Smooth muscle cell (in vitro differentiated cells): ENCODE measurements around the gene CACFD1. TPM values are rescaled to one million over a fixed set of nuclear protein-coding genes. Genes with fewer than 3 reads are reported as not detected.

Experiments used
- DNase-seq: peaks from one replicate; lab custom pipeline; 2025; ENCODE audit not compliant: unreplicated experiment; lab: John Stamatoyannopoulos, UW
- H2AFZ ChIP-seq: fragments of 200-600 bp; sonication (generic); 2 replicates; pipeline ENCODE4 v1.6.0; 2016; ENCODE audit warnings: antibody characterized with exemption, low read depth, mild to moderate bottlenecking
- H3F3A ChIP-seq: fragments of 200-600 bp; sonication (generic); 2 replicates; pipeline ENCODE4 v1.6.0; 2017; ENCODE audit warnings: antibody characterized with exemption, low read depth
- H3K27ac ChIP-seq: fragments of 200-600 bp; sonication (generic); 2 replicates; pipeline ENCODE4 v1.5.1; 2016; ENCODE audit warnings: low read depth, mild to moderate bottlenecking
- H3K27me3 ChIP-seq: fragments of 200-600 bp; sonication (generic); 2 replicates; pipeline ENCODE4 v1.6.1; 2016; ENCODE audit warnings: low read depth, mild to moderate bottlenecking
- H3K36me3 ChIP-seq: fragments of 200-600 bp; sonication (generic); 2 replicates; pipeline ENCODE4 v1.5.1; 2016; ENCODE audit warnings: low read depth
- H3K4me1 ChIP-seq: fragments of 200-600 bp; sonication (generic); 2 replicates; pipeline ENCODE4 v1.5.1; 2016; ENCODE audit warnings: low read depth
- H3K4me2 ChIP-seq: fragments of 200-600 bp; sonication (generic); 2 replicates; pipeline ENCODE4 v1.6.0; 2016; ENCODE audit warnings: mild to moderate bottlenecking
- H3K4me3 ChIP-seq: fragments of 200-600 bp; sonication (generic); 2 replicates; pipeline ENCODE4 v1.5.1; 2016; ENCODE audit warnings: mild to moderate bottlenecking
- H3K79me2 ChIP-seq: fragments of 200-600 bp; sonication (generic); 2 replicates; pipeline ENCODE4 v1.6.0; 2016; ENCODE audit warnings: low read depth, mild to moderate bottlenecking
- H3K9ac ChIP-seq: fragments of 200-600 bp; sonication (generic); 2 replicates; pipeline ENCODE4 v1.6.0; 2016; ENCODE audit warnings: low read depth
- H3K9me3 ChIP-seq: fragments of 200-600 bp; sonication (generic); replicated peaks from 2 replicates; pipeline ENCODE4 v1.5.1; 2016; ENCODE audit warnings: low read depth
- H4K20me1 ChIP-seq: fragments of 200-600 bp; sonication (generic); 2 replicates; pipeline ENCODE4 v1.6.0; 2016; ENCODE audit warnings: low read depth
- CTCF ChIP-seq: fragments of 200-600 bp; sonication (generic); IDR thresholded peaks from 2 replicates; pipeline ENCODE4 v1.5.1; 2017; ENCODE audit warnings: borderline replicate concordance, mild to moderate bottlenecking, antibody characterized with exemption; ENCODE audit not compliant: insufficient read depth, poor library complexity, severe bottlenecking
- WGBS: methylation state at CpG from one replicate; pipeline ENCODE4 v1.1.7; 2016; ENCODE audit warnings: low lambda C conversion rate; 5-methylcytosine and 5-hydroxymethylcytosine counted together
- polyA plus RNA-seq: library from polyadenylated mRNA; unstranded; fragments of >200 nt; fragmentation: Nextera tagmentation; extraction: Ambion mirVana; gene quantifications from 2 replicates; pipeline ENCODE4 v1.2.1, GENCODE V29; 2016
- total RNA-seq: library from RNA; depleted of rRNA; stranded (reverse); fragments of >200 nt; gene quantifications from 2 replicates; pipeline ENCODE4 v1.2.3, GENCODE V29; 2014

The CACFD1 gene
- total and polyA plus RNA-seq, 2 experiments from 2014 or later = 5.8 to 27.1 TPM

GRCh38 chr9:133437753-133438531 lies 21.8 kb upstream of the CACFD1 start:
- no peaks in the 10 kb centered on the region for H3F3A ChIP-seq
- H3K9me3 ChIP-seq = no peaks in the 10 kb centered on the region
- no peaks in the 10 kb centered on the region for H3K79me2 ChIP-seq
- no peak overlapping the region for H3K4me2 ChIP-seq
- no peaks in the 10 kb centered on the region for H3K27me3 ChIP-seq
- H3K9ac ChIP-seq = no peak overlapping the region
- no peak for DNase-seq
- no peaks in the 10 kb centered on the region for H3K4me1 ChIP-seq
- H3K27ac ChIP-seq = no peak overlapping the region
- 91% methylated on average over 20 of the region's 20 CpGs for WGBS
- no peak for TF ChIP-seq CTCF
- no peak overlapping the region for H2AFZ ChIP-seq
- H3K36me3 ChIP-seq = no peaks in the 10 kb centered on the region
- H4K20me1 ChIP-seq = no peaks in the 10 kb centered on the region
- H3K4me3 ChIP-seq = no peak overlapping the region

GRCh38 chr9:133439337-133439736 lies 20.4 kb upstream of the CACFD1 start:
- 93% methylated on average over 4 of the region's 4 CpGs for WGBS
- H3K4me2 ChIP-seq = no peak overlapping the region
- H3K9me3 ChIP-seq = no peaks in the 10 kb centered on the region
- H3K4me1 ChIP-seq = no peaks in the 10 kb centered on the region
- no peaks in the 10 kb centered on the region for H3K36me3 ChIP-seq
- H4K20me1 ChIP-seq = no peaks in the 10 kb centered on the region
- no peak overlapping the region for H3K9ac ChIP-seq
- no peak overlapping the region for H3K4me3 ChIP-seq
- TF ChIP-seq CTCF = no peak
- no peak overlapping the region for H2AFZ ChIP-seq
- no peak for DNase-seq
- H3F3A ChIP-seq = no peaks in the 10 kb centered on the region
- H3K27ac ChIP-seq = no peak overlapping the region
- H3K79me2 ChIP-seq = no peaks in the 10 kb centered on the region
- no peaks in the 10 kb centered on the region for H3K27me3 ChIP-seq

- H3K9me3 ChIP-seq = no peaks in the 10 kb centered on the region
- WGBS = 92% methylated on average over 12 of the region's 12 CpGs
- H3K4me2 ChIP-seq = no peak overlapping the region
- H3F3A ChIP-seq = no peaks in the 10 kb centered on the region
- no peak for DNase-seq
- no peaks in the 10 kb centered on the region for H4K20me1 ChIP-seq
- no peaks in the 10 kb centered on the region for H3K4me1 ChIP-seq
- no peaks in the 10 kb centered on the region for H3K36me3 ChIP-seq
- no peak overlapping the region for H3K9ac ChIP-seq
- no peaks in the 10 kb centered on the region for H3K79me2 ChIP-seq
- no peak overlapping the region for H3K4me3 ChIP-seq
- H3K27ac ChIP-seq = no peak overlapping the region
- H3K27me3 ChIP-seq = no peaks in the 10 kb centered on the region
- no peak for TF ChIP-seq CTCF
- H2AFZ ChIP-seq = no peak overlapping the region
Observed at GRCh38 chr9:133440874-133441273, 18.9 kb upstream of the CACFD1 start.

GRCh38 chr9:133441571-133441970 lies 18.2 kb upstream of the CACFD1 start:
- Histone ChIP-seq H3K4me3 (no peak overlapping the region), H3K9ac (no peak overlapping the region), H2AFZ (no peak overlapping the region), H3K4me2 (no peak overlapping the region), H3K27ac (no peak overlapping the region), H3K27me3 (no peaks in the 10 kb centered on the region), H4K20me1 (no peaks in the 10 kb centered on the region), H3K4me1 (no peaks in the 10 kb centered on the region), H3K79me2 (no peaks in the 10 kb centered on the region), H3K9me3 (no peaks in the 10 kb centered on the region), H3K36me3 (no peaks in the 10 kb centered on the region), H3F3A (no peaks in the 10 kb centered on the region)
- 90% methylated on average over 5 of the region's 5 CpGs for WGBS
- no peak for DNase-seq
- no peak for TF ChIP-seq CTCF
